OCI-LY7 (cell line): ENCODE measurements around the gene TSACC.

Experiments
- EZH2phosphoT487 ChIP-seq: fragments of 200-600 bp; sonication (generic); IDR thresholded peaks from 2 replicates; pipeline ENCODE4 v1.6.1; 2018; ENCODE audit warnings: low read depth, borderline replicate concordance, mild to moderate bottlenecking, mixed run types, antibody characterized with exemption, low read length, moderate library complexity, mixed read lengths
- TF ChIP-seq, protein P1 (sequence below): fragments of 200-600 bp; sonication (generic); conservative IDR thresholded peaks from 2 replicates; pipeline ENCODE4 v1.5.1; 2014; ENCODE audit warnings: mild to moderate bottlenecking, antibody characterized with exemption, low read length, moderate library complexity, mixed read lengths

DNA sequence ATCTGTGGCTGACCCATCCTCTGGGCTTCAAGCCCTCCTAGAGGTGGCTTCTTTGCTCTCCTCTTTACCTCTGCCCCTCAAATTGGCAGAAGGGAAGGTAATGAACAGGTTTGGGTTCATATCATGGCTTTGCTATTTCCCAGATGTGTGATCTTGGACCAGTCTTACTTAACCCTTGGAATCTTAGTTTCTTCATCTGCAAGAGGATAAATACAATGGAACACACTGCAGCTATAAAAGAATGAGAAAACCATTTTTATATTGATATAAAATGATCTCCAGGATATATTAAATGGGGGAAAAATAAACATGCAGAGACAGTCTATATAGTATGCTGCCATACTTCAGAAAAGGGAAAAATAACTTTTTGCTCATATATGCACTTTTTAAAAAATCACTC, 48.5 kb upstream of the TSACC start:
- TF ChIP-seq, protein P1, sequence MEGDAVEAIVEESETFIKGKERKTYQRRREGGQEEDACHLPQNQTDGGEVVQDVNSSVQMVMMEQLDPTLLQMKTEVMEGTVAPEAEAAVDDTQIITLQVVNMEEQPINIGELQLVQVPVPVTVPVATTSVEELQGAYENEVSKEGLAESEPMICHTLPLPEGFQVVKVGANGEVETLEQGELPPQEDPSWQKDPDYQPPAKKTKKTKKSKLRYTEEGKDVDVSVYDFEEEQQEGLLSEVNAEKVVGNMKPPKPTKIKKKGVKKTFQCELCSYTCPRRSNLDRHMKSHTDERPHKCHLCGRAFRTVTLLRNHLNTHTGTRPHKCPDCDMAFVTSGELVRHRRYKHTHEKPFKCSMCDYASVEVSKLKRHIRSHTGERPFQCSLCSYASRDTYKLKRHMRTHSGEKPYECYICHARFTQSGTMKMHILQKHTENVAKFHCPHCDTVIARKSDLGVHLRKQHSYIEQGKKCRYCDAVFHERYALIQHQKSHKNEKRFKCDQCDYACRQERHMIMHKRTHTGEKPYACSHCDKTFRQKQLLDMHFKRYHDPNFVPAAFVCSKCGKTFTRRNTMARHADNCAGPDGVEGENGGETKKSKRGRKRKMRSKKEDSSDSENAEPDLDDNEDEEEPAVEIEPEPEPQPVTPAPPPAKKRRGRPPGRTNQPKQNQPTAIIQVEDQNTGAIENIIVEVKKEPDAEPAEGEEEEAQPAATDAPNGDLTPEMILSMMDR, result no peak
- no peak for TF ChIP-seq EZH2phosphoT487
